Measurements from ENCODE around the gene TXNDC12.
"Not testable (repeated sequence)": the region's sequence is repeated elsewhere in the genome, so short reads cannot be mapped to it uniquely, and the experiment has no call there.

The TXNDC12 gene
- total RNA-seq: 5.3 to 6.8 reads per million in 2 donors

GRCh38 chr1:52055066-52055865, at the start of gene TXNDC12:
TXNDC12 (minus strand) TSS chr1:52055191; CDS start chr1:52055096, 95 bp downstream.
- peak; percentile 46 for DNase-seq

DNA sequence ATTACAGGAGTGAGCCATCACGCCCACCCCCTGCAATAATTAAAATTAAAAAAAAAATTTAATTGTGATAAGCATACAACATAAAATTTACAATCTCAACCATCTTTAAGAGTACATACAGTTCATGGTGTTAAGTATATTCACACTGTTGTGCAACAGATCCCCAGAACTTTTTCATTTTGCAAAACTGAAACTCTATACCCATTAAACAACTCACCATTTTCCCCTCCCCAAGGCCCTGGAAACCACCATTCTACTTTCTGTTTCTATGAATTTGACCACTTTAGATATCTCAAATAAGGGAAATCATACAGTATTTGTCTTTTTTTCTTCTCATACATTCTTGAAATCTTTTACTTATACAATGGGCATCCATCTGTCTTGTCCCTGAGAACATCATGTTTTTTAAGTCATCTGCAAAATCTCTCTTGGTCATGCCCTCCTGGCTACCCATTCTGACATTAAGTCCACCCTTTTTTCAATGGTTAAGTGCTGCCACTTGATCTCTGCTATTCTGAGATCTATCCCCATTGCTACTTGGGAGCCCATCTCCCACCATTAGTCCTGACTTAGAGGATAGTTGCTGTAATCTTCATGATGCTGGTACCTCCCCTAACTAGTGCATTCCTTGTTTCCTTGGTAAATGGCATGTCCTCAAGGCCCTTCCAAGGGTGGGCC, 47.5 kb upstream of the TXNDC12 start:
- no peak for DNase-seq

DNA sequence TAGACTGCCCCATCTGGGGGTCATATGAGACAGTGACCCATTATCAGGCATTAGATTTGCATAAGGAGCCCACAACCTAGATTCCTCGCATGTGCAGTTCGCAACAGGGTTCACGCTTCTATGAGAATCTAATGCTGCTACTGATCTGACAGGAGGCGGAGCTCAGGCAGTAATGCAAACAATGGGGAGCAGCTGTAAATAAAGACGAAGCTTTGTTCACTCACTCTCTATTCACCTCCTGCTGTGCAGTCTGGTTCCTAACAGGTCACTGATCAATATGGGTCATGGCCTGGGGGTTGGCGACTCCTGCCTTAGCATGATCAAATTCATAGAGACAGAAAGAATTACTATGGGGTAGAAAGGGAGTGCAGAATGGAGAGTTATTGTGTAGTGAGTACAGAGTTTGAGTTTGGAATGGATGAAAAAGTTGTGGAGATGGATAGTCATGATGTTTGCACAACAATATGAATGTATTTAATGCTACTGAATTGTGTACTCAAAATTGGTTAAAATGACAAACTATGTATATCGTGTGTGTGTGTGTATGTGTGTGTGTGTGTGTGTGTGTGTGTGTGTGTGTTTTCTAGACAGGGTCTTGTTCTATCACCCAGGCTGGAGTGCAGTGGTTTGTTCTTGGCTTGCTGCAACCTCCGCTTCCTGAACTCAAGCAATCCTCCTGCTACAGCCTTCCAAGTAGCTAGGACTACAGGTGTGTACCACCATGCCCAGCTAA, 43.3 kb upstream of the TXNDC12 start:
- no peak for DNase-seq

DNA sequence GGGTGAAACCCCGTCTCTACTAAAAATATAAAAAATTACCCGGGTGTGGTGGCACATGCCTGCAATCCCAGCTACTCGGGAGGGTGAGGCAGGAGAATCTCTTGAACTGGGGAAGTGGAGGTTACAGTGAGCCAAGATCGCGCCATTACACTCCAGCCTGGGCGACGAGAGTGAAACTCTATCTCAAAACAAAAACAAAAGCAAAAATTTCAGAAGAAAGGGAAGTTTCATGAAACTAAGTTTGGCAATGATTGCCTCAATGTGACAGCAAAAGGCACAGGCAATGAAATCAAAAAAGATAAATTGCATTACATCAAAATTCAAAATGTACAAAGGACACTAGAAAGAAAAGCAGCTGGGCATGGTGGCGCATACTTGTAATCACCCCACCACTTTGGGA, 41.2 kb upstream of the TXNDC12 start:
- DNase-seq: no peak

DNA sequence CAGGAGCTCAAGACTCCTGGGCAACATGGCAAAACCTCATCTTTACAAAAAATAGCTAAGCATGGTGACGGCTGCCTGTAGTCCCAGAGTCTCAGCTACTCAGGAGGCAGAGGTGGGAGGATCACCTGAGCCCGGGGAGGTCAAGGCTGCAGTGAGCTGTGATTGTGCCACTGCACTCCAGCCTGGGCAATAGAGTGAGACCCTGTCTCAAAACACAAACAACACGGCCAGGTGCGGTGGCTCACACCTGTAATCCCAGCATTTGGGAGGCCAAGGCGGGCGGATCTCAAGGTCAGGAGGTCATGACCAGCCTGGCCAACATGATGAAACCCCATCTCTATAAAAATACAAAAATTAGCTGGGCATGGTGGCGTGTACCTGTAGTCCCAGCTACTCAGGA, 39.3 kb upstream of the TXNDC12 start:
- not testable (repeated sequence) for DNase-seq

DNA sequence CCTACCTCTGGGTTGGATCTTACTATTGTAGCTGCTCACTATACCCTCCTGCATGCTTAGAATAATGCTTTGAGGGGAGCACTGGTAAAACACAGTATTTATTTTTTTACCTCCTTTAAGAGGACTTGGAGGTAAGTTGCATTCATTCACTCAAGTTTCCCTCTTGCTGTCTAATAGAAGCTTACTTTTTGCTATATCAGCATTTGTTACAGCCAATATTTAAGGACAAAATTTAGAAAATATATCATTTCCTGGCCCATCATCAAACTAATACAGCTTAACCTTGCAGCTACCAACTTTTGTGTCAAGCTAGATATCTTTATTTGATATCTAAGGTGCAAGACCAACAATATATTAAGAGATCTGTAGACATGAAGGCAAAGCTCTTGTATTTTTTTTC, 32.9 kb upstream of the TXNDC12 start:
- DNase-seq: not testable (repeated sequence)

GRCh38 chr1:52080014-52080415, 25.0 kb upstream of the TXNDC12 start:
- DNase-seq: no peak

DNA sequence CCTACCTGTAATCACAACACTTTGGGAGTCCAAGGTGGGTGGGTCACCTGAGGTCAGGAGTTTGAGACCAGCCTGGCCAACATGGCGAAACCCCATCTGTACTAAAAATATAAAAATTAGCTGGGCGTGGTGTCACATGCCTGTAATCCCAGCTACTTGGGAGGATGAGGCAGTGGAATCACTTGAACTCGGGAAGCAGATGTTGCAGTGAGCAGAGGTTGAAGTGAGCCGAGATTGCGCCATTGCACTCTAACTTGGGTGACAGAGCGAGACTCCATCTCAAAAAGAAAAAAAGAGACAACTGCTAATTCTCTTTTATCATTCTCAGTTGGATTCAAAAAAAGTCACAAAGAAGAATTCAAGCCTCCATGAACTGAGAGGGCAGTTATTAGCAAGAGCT, 22.3 kb upstream of the TXNDC12 start:
- not testable (repeated sequence) for DNase-seq

DNA sequence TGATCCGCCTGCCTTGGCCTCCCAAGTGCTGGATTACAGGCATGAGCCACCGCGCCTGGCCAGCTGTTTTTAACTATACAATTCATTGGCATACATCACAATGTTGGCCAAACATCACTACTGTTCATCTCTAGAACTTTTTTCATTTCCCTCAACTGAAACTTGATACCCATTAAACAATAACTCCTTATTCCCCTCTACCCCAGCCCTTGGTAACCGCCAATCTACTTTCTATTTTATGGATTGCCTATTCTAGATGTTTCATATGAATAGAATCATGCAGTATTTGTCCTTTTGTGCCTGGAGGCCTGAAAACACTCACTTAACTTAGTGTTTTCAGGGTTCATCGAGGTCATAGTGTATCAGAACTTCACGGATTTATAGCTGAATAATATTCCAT, 17.3 kb upstream of the TXNDC12 start:
- no peak for DNase-seq

GRCh38 chr1:52070704-52071103, 15.7 kb upstream of the TXNDC12 start:
- no peak for DNase-seq

DNA sequence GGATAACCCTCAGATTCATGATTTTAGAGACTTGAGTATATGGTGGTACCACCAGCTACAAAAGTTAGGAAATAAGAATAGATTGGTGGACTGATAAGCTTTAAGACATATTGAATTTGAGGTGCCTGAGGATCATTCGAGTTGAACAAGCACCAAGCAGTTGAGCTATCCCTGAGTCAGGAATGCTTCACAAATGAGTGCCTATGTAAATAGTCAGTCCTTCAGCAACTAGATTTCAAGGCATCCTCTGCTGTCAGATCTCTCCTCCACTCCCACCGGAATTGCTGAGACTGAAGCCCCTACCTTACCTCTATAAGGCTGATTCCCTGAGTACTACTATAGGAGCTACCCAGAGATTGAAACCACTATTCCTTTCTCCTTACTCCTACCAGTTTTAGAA, 8.2 kb upstream of the TXNDC12 start:
- no peak for DNase-seq

DNA sequence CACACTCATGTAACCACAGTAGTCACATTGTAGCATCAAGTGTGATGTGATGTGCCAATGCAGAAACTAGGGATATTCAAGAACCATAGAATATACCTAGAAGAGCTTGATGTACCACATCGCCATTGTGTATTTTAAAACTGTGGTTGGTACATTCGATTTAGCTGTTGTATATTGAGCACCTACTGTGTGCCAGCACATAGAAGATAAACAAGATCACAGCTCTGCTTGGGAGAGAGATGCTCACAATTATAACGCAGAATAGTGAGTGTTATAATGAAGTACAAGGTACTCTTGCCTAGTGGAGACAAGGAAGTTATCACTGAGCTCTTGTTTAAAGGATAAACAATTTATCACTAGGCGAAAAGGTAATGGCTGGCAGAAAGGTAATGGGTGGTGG, 5.8 kb upstream of the TXNDC12 start:
- no peak for DNase-seq

GRCh38 chr1:52059888-52060287, 4.9 kb upstream of the TXNDC12 start:
- no peak for DNase-seq

DNA sequence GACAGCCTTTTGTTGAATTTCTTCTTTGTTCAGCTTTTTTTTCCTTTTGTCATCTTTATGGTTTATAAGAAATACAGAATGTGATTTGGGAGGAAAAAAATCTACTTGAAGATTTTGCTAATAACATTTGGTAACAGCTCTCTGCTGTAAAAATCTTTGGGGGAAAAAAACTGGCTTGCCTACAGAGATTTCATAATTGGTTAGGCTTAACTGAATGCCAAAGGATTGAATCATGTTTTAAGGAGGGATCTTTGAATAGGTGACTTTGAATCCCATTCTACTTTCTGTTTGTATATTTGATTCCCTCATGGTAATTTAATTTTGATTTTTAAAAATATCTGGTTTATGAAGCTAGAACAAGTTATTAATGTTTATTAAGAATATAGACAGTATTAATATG, 4.3 kb upstream of the TXNDC12 start:
- no peak for DNase-seq

- no peak for DNase-seq
Measured at GRCh38 chr1:52057876-52058415, 3.0 kb upstream of the TXNDC12 start.

DNA sequence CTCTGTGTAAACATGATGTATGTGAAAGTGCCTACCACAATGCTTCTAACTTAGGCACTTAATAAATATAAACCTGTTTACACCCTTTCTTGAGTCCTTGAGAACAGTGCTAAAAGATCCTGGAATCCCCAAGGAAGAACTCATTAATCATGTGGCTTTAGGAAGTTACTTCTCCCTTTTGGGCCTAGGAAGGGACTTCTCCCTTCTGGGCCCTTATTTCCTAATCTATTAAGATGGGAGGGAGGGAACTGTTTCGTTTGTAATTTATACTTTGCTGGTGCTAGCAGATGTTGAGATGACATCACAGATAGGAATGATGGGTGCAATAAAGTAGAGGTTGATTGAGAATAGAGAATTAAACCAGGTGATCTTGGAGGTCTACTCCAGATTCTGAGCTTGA, 2.3 kb upstream of the TXNDC12 start:
- no peak for DNase-seq

DNA sequence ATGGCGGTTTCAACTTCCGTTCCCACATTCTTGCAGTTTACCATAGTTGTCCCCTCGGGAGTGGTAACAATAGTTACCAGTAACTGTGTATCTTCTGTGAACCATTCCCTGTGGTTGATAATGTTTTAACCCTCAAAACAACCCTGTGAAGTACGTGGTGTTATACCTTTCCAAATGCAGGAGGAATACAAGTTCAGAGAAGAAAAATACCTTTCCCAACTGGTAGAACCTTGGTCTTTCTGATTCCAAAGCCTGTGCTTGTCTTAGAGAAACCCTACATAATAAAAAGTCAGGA, 1.9 kb upstream of the TXNDC12 start:
- no peak for DNase-seq

DNA sequence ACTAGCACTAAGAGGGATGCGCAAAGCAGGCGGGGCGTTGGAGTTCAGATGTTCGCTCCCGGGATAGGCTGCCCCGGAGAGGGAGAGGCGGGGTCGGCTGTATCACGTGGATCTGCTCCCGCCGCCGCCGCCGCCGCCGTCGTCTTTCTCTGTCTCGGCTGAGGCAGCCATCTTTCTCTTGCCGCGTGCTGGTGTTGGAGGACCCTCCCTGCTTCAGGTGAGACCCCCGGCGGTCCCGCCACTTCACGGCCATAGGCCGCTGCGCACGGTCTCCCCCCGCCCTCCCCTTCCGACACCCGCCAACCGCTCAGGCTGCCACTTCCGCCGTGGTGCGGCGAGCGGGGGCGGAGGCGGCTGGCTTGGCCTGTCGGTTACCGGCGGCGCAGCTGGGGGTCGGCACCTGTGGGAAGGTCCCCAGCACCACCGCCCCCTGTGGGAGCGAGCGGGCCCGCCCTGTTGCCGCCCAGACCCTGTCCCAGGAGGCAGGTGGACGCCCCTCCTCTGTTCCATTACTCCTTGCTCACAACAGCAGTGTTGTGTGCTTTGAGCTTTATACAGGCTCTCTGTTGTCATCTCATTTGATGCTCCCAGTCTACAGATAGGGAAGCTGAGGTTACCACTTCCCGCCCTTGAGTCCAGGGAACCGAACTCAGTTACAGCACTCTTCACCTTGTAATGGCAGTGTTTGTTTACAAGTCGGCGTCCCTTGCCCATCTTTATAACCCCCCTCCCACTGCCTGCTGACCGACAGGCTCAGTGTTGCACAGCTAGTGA, 1.4 kb upstream of the TXNDC12 start, which contains the start of gene BTF3L4:
TSS of gene BTF3L4 (plus strand) at position 133 of the 774 bp plus-strand sequence. CDS start 3,553 bp downstream, outside the sequence.
- peak; percentile 87 for DNase-seq

DNA sequence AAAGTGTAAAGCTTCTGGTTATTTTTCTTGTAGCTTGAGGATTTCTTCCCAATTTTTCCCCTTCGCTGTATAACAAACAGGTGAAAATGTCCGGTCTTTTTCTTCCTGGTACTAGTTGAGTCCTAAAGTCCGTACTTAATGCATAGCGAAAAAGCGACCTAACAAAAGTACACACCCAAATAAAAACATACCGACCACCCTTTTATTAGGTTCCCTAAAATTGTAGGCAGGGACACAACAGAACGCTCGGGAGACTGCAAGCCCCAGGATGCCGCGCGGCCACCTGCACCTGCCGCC, 823 bp upstream of the TXNDC12 start:
- no peak for DNase-seq

DNA sequence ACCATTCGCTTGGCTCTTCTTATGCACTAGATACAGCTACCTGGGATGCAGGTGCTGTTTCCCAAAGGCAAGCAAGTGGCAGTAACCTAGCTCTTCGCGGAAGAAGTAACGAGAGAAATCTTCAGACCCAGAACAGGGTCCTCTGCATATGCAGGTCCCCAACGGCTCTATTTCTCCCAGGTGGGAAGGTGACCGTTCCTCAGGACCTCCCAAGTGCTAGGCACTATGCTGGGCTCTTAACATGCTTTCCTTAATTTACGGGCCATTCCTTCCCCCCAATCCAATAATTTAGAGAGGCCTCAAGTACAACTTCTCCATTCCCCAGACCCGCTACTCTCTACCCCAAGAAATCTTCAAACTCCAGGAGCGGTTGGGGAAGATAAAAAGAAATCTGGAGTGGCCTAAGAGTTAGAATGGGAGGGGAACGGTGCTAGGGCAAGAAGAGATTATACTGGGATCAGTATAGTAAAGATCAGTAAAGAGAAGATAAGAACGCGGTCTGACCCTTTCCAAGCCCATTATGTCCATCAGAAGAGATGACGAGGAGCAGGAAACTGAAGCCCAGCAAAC, 410 bp downstream of the TXNDC12 start:
- no peak for DNase-seq

DNA sequence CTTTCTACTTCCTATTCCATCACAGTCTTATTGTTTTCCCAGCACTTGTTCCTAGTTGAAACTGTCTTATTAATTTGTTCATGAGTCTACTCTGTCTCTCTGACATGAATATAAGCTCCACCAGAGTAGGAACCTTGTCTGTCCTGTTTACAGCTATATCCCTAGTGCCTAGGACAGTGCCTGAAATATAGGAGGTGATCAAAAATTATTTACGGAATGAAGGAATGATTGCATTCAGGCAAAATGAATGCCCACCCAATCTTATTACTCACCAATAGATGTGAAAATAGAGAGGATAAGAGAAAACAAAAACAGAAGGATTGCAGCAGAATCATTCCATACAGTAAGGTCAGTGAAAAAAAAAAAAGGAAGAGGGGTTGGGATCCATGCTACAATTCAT, 1.1 kb downstream of the TXNDC12 start:
- DNase-seq: no peak

- DNase-seq: not testable (repeated sequence)
Measured at GRCh38 chr1:52049337-52049736, 5.7 kb downstream of the TXNDC12 start.

Data from T-helper 9 cell (primary cell).